ENCODE measurements around the gene HSPH1. TPM values are rescaled to one million over a fixed set of nuclear protein-coding genes. Genes with fewer than 3 reads are reported as not detected.

HSPH1 gene
- polyA plus RNA-seq, 1 donor from 2014 or later = 112 TPM

- Histone ChIP-seq H3K4me2 (ENCODE audit: low read length) (no peak overlapping the region), H3K9ac (ENCODE audit: low read length) (no peak overlapping the region), H3K27me3 (ENCODE audit: insufficient read depth, low read depth, low read length) (no peaks in the 10 kb centered on the region), H3K36me3 (ENCODE audit: insufficient read depth, low read length) (peaks cover 4% of the 10 kb centered on the region), H2AFZ (ENCODE audit: low read depth, low read length) (no peak overlapping the region), H3K9me2 (ENCODE audit: insufficient read depth, low read length) (no peaks in the 10 kb centered on the region), H3K27ac (ENCODE audit: low read length) (no peak overlapping the region), H3K9me3 (ENCODE audit: low read length) (no peaks in the 10 kb centered on the region), H4K20me1 (ENCODE audit: insufficient read depth) (no peaks in the 10 kb centered on the region), H3F3A (ENCODE audit: insufficient read depth, low read length, poor library complexity, severe bottlenecking) (no peaks in the 10 kb centered on the region), H3K79me2 (replicated peaks; ENCODE audit: insufficient read depth, low read length) (no peaks in the 10 kb centered on the region), H3K4me3 (ENCODE audit: low read length) (no peak overlapping the region)
- TF ChIP-seq RAD21 (conservative IDR thresholded peaks at IDR 0.05) = no peak
- TF ChIP-seq CTCF (IDR thresholded peaks at IDR 0.05; ENCODE audit: poor library complexity, severe bottlenecking) = no peak
- no peak for TF ChIP-seq SMC3 (conservative IDR thresholded peaks at IDR 0.05; ENCODE audit: poor library complexity)
- TF ChIP-seq POLR2AphosphoS5 (IDR thresholded peaks at IDR 0.05) = no peak
- TF ChIP-seq MXI1 (conservative IDR thresholded peaks at IDR 0.05; ENCODE audit: poor library complexity, severe bottlenecking) = no peak
These were observed 28.1 kb downstream of the HSPH1 start for GRCh38 chr13:31133621-31134020.

- H3K4me2 ChIP-seq (ENCODE audit: low read length) = no peak overlapping the region
- no peaks in the 10 kb centered on the region for H3K79me2 ChIP-seq (replicated peaks; ENCODE audit: insufficient read depth, low read length)
- no peak overlapping the region for H3K27ac ChIP-seq (ENCODE audit: low read length)
- no peak overlapping the region for H2AFZ ChIP-seq (ENCODE audit: low read depth, low read length)
- H3F3A ChIP-seq (ENCODE audit: insufficient read depth, low read length, poor library complexity, severe bottlenecking) = no peaks in the 10 kb centered on the region
- H3K36me3 ChIP-seq (ENCODE audit: insufficient read depth, low read length) = peaks cover 4% of the 10 kb centered on the region
- no peaks in the 10 kb centered on the region for H3K9me2 ChIP-seq (ENCODE audit: insufficient read depth, low read length)
- H3K27me3 ChIP-seq (ENCODE audit: insufficient read depth, low read depth, low read length) = no peaks in the 10 kb centered on the region
- H3K9me3 ChIP-seq (ENCODE audit: low read length) = no peaks in the 10 kb centered on the region
- TF ChIP-seq TAF1 (IDR thresholded peaks at IDR 0.05; ENCODE audit: low read depth) (no peak), POLR2AphosphoS5 (IDR thresholded peaks at IDR 0.05) (no peak), EZH2 (IDR thresholded peaks at IDR 0.05; ENCODE audit: borderline replicate concordance, insufficient read depth, low read length, poor library complexity, severe bottlenecking) (no peak), EP300 (conservative IDR thresholded peaks at IDR 0.05; ENCODE audit: poor library complexity, severe bottlenecking) (no peak), MXI1 (conservative IDR thresholded peaks at IDR 0.05; ENCODE audit: poor library complexity, severe bottlenecking) (no peak), SMC3 (conservative IDR thresholded peaks at IDR 0.05; ENCODE audit: poor library complexity) (no peak), REST (IDR thresholded peaks at IDR 0.05; ENCODE audit: borderline replicate concordance) (no peak), RAD21 (conservative IDR thresholded peaks at IDR 0.05) (no peak), CTCF (IDR thresholded peaks at IDR 0.05; ENCODE audit: poor library complexity, severe bottlenecking) (no peak)
- H3K4me3 ChIP-seq (ENCODE audit: low read length) = no peak overlapping the region
- H3K9ac ChIP-seq (ENCODE audit: low read length) = no peak overlapping the region
- no peaks in the 10 kb centered on the region for H4K20me1 ChIP-seq (ENCODE audit: insufficient read depth)
These were observed 30.2 kb downstream of the HSPH1 start for GRCh38 chr13:31131470-31131961.

Data from neural cell (in vitro differentiated cells).